DMS114 treated with DMSO at 0.1 percent for 48 hours (cell line): ENCODE data around the gene NR3C2.
A peak's percentile ranks its signal among the peaks of the same experiment; 100 is the strongest.

Experiments used
- DNase-seq: peaks from one replicate; lab custom pipeline; 2025; ENCODE audit not compliant: unreplicated experiment; lab: John Stamatoyannopoulos, UW

Gene NR3C2

GRCh38 chr4:148441986-148442831 lies at the start of gene NR3C2:
Gene NR3C2 (minus strand): TSS chr4:148442414.
- peak; percentile 77 for DNase-seq

GRCh38 chr4:148487181-148487580 lies 45.0 kb upstream of the NR3C2 start:
- no peak for DNase-seq

- no peak for DNase-seq
These were observed 39.4 kb upstream of the NR3C2 start for GRCh38 chr4:148481636-148482035.

- no peak for DNase-seq
These were observed 35.1 kb upstream of the NR3C2 start for GRCh38 chr4:148477276-148477675.

- no peak for DNase-seq
These were observed 27.7 kb upstream of the NR3C2 start for GRCh38 chr4:148469938-148470337.

- no peak for DNase-seq
These were observed 12.6 kb upstream of the NR3C2 start for GRCh38 chr4:148454835-148455234.

GRCh38 chr4:148453833-148454232 lies 11.6 kb upstream of the NR3C2 start:
- no peak for DNase-seq

- no peak for DNase-seq
These were observed 10.8 kb upstream of the NR3C2 start for GRCh38 chr4:148452970-148453369.

- no peak for DNase-seq
These were observed 7.7 kb upstream of the NR3C2 start for GRCh38 chr4:148449921-148450320.

GRCh38 chr4:148448141-148448540 lies 5.9 kb upstream of the NR3C2 start:
- DNase-seq, result no peak

GRCh38 chr4:148447681-148448080 lies 5.5 kb upstream of the NR3C2 start:
- DNase-seq, result no peak

GRCh38 chr4:148445860-148446330 lies 3.7 kb upstream of the NR3C2 start:
- no peak for DNase-seq

GRCh38 chr4:148445071-148445859 lies 3.1 kb upstream of the NR3C2 start:
- DNase-seq, result no peak

GRCh38 chr4:148444296-148445070 lies 2.3 kb upstream of the NR3C2 start:
- DNase-seq, result no peak

GRCh38 chr4:148443512-148444295 lies 1.5 kb upstream of the NR3C2 start:
- no peak for DNase-seq

GRCh38 chr4:148442832-148443511 lies 758 bp upstream of the NR3C2 start:
- DNase-seq, result no peak

- no peak for DNase-seq
These were observed 609 bp downstream of the NR3C2 start for GRCh38 chr4:148441624-148441985.

- no peak for DNase-seq
These were observed 4.2 kb downstream of the NR3C2 start for GRCh38 chr4:148438047-148438446.

GRCh38 chr4:148437439-148437838 lies 4.8 kb downstream of the NR3C2 start:
- DNase-seq, result no peak

- DNase-seq, result no peak
These were observed 5.7 kb downstream of the NR3C2 start for GRCh38 chr4:148436512-148436911.
